Ishikawa (cell line): ENCODE measurements around the gene MOBP.

Experiments
- CEBPB ChIP-seq: IDR thresholded peaks from 2 replicates; pipeline ENCODE4 v1.6.1; 2012
- CREB1 ChIP-seq: IDR thresholded peaks from 2 replicates; pipeline ENCODE4 v1.6.1; 2012; ENCODE audit warnings: low read depth
- EGR1 ChIP-seq: IDR thresholded peaks from 2 replicates; pipeline ENCODE4 v1.6.1; 2012
- EP300 ChIP-seq: IDR thresholded peaks from 2 replicates; pipeline ENCODE4 v1.6.1; 2012; ENCODE audit warnings: borderline replicate concordance
- FOXM1 ChIP-seq: IDR thresholded peaks from 2 replicates; pipeline ENCODE4 v1.6.1; 2012; ENCODE audit warnings: low read depth, borderline replicate concordance
- MAX ChIP-seq: IDR thresholded peaks from 2 replicates; pipeline ENCODE4 v1.6.1; 2012
- NFIC ChIP-seq: IDR thresholded peaks from 2 replicates; pipeline ENCODE4 v1.6.1; 2012
- RAD21 ChIP-seq: IDR thresholded peaks from 2 replicates; pipeline ENCODE4 v1.6.1; 2012; ENCODE audit warnings: low read depth
- REST ChIP-seq: IDR thresholded peaks from 2 replicates; pipeline ENCODE4 v1.6.1; 2012; ENCODE audit warnings: low read depth, mild to moderate bottlenecking
- TAF1 ChIP-seq: IDR thresholded peaks from 2 replicates; pipeline ENCODE4 v1.6.1; 2012; ENCODE audit warnings: low read depth, mild to moderate bottlenecking
- TCF12 ChIP-seq: IDR thresholded peaks from 2 replicates; pipeline ENCODE4 v1.6.1; 2012; ENCODE audit warnings: low read depth
- TEAD4 ChIP-seq: IDR thresholded peaks from 2 replicates; pipeline ENCODE4 v1.6.1; 2012
- USF1 ChIP-seq: IDR thresholded peaks from 2 replicates; pipeline ENCODE4 v1.6.1; 2012
- YY1 ChIP-seq: IDR thresholded peaks from 2 replicates; pipeline ENCODE4 v1.6.1; 2012; ENCODE audit warnings: low read depth
- ZBTB7A ChIP-seq: IDR thresholded peaks from 2 replicates; pipeline ENCODE4 v1.6.1; 2012; ENCODE audit warnings: low read depth

The MOBP gene

GRCh38 chr3:39479701-39480414 is 12.4 kb downstream of the MOBP start:
- TF ChIP-seq TCF12 (no peak), REST (no peak), EP300 (no peak), RAD21 (no peak), TEAD4 (no peak), TAF1 (no peak), FOXM1 (no peak), CREB1 (no peak), USF1 (no peak), CEBPB (no peak), EGR1 (no peak), ZBTB7A (no peak), YY1 (no peak), MAX (no peak), NFIC (no peak)

GRCh38 chr3:39485547-39485946 is 18.1 kb downstream of the MOBP start:
- TF ChIP-seq EGR1: no peak
- TF ChIP-seq REST: no peak
- TF ChIP-seq MAX: no peak
- TF ChIP-seq RAD21: no peak
- TF ChIP-seq ZBTB7A: no peak
- TF ChIP-seq FOXM1: no peak

GRCh38 chr3:39491014-39491413 is 23.5 kb downstream of the MOBP start:
- no peak for TF ChIP-seq YY1
- no peak for TF ChIP-seq EGR1
- no peak for TF ChIP-seq EP300
- no peak for TF ChIP-seq TEAD4
- no peak for TF ChIP-seq USF1
- no peak for TF ChIP-seq FOXM1
- no peak for TF ChIP-seq TCF12
- TF ChIP-seq ZBTB7A: no peak
- TF ChIP-seq MAX: no peak
- no peak for TF ChIP-seq NFIC
- TF ChIP-seq CREB1: no peak
- TF ChIP-seq TAF1: no peak
- no peak for TF ChIP-seq RAD21
- no peak for TF ChIP-seq REST
- no peak for TF ChIP-seq CEBPB

- TF ChIP-seq TAF1 (no peak), TEAD4 (no peak), MAX (no peak), EGR1 (no peak), NFIC (no peak), REST (no peak)
Observed at GRCh38 chr3:39491733-39492350, 24.4 kb downstream of the MOBP start.
